HL-60 (cell line): ENCODE results near the gene NCR2.

Experiments used
- DNase-seq, 2 experiments: peaks; one replicate each; pipeline ENCODE4 v3.0.0-alpha.2; 2010 to 2020; ENCODE audit warnings: low read depth in 1 of 2, low spot score in 1 of 2
- H3K27ac ChIP-seq: fragments of 250-450 bp; sonication (Bioruptor Pico); replicated peaks from 2 replicates; pipeline ENCODE4 v1.5.1; 2020; ENCODE audit warnings: mild to moderate bottlenecking, moderate library complexity
- H3K27me3 ChIP-seq: fragments of 250-450 bp; sonication (Bioruptor Pico); 2 replicates; pipeline ENCODE4 v1.5.1; 2021; ENCODE audit warnings: mild to moderate bottlenecking, moderate library complexity; ENCODE audit not compliant: insufficient read depth, poor library complexity, severe bottlenecking
- H3K4me3 ChIP-seq: replicated peaks from 2 replicates; pipeline ENCODE4 v1.5.1; 2011; ENCODE audit warnings: mild to moderate bottlenecking, control low read depth, low read length; ENCODE audit not compliant: insufficient read depth
- CTCF ChIP-seq: IDR thresholded peaks from one replicate; pipeline ENCODE4 v1.5.1; 2011; ENCODE audit warnings: low read length, control low read depth, inconsistent platforms; ENCODE audit not compliant: insufficient read depth
- GABPA ChIP-seq: IDR thresholded peaks from 2 replicates; pipeline ENCODE4 v1.6.1; 2012; ENCODE audit warnings: low read depth
- POLR2AphosphoS5 ChIP-seq: IDR thresholded peaks from 2 replicates; pipeline ENCODE4 v1.6.1; 2012; ENCODE audit warnings: low read depth
- REST ChIP-seq: IDR thresholded peaks from 2 replicates; pipeline ENCODE4 v1.6.1; 2012; ENCODE audit warnings: low read depth; ENCODE audit not compliant: insufficient replicate concordance
- SPI1 ChIP-seq: IDR thresholded peaks from 2 replicates; pipeline ENCODE4 v1.6.1; 2012; ENCODE audit warnings: low read depth, mild to moderate bottlenecking, borderline replicate concordance

NCR2 gene

GRCh38 chr6:41332241-41332640 is 3.2 kb upstream of the NCR2 start:
- no peak for DNase-seq
- Histone ChIP-seq H3K27me3 (no peaks in the 10 kb centered on the region), H3K27ac (no peak overlapping the region), H3K4me3 (no peak overlapping the region)
- TF ChIP-seq REST: no peak
- no peak for TF ChIP-seq GABPA
- TF ChIP-seq POLR2AphosphoS5: no peak
- TF ChIP-seq CTCF: no peak

- TF ChIP-seq GABPA: no peak
- TF ChIP-seq REST: no peak
- TF ChIP-seq SPI1: no peak
- TF ChIP-seq POLR2AphosphoS5: no peak
- Histone ChIP-seq H3K27ac (no peak overlapping the region), H3K27me3 (no peaks in the 10 kb centered on the region), H3K4me3 (no peak overlapping the region)
- no peak for DNase-seq
Measured at GRCh38 chr6:41332842-41333736, 2.3 kb upstream of the NCR2 start.

GRCh38 chr6:41334482-41335040 is 847 bp upstream of the NCR2 start:
- Histone ChIP-seq H3K27me3 (no peaks in the 10 kb centered on the region), H3K4me3 (no peak overlapping the region), H3K27ac (no peak overlapping the region)
- no peak for DNase-seq
- no peak for TF ChIP-seq CTCF
- no peak for TF ChIP-seq SPI1
- no peak for TF ChIP-seq GABPA
- TF ChIP-seq REST: no peak
- TF ChIP-seq POLR2AphosphoS5: no peak
